ENCODE results near the gene NAT14. TPM values are rescaled to one million over a fixed set of nuclear protein-coding genes. Genes with fewer than 3 reads are reported as not detected.

Gene NAT14
- total RNA-seq, 1 donor from 2014 or later: 6.0 TPM

DNA sequence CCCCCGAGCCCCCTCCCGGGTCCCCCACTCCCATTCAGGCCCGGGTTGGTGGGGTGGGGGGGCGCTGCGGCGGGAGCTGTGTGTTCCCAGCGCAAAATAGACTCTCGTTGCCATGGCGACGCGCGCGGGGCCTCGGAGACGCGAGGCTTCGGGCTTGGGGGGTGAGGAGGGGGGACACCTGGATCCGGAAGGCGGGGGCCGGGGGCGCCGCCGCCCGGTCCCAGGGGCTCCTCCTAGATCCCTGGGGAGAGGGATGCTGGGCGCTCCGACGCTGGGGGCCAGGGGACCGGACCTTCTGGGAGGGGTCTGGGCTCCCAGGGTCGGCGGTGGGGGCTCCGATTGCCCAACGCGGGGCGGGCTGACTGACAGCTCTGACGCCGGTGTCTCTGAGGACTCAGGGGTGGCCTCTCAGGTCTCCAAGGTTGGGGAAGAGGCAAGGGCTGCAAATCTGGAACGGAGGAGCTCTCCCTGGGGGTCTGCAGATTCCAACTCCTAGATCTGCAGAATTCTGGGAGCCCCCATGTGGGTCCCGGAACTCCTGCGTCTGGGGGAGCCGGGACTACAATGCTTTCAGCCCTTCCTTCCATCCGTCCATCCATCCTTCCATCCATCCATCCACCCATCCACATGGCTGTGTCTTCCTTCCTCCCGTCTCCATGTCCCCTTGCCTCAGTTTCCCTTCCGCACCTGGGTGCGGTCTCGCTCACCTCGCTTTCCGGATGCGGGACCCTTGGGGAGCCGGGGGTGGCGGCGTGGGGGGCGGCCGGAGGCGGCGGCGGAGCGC is 32.8 kb upstream of the NAT14 start:
- intact Hi-C loops (cut with micrococcal nuclease): no loop called here
- no peak for ATAC-seq
- no peak for DNase-seq

GRCh38 chr19:55452749-55453346 is 32.1 kb upstream of the NAT14 start:
- intact Hi-C loops (cut with micrococcal nuclease): no loop called here

DNA sequence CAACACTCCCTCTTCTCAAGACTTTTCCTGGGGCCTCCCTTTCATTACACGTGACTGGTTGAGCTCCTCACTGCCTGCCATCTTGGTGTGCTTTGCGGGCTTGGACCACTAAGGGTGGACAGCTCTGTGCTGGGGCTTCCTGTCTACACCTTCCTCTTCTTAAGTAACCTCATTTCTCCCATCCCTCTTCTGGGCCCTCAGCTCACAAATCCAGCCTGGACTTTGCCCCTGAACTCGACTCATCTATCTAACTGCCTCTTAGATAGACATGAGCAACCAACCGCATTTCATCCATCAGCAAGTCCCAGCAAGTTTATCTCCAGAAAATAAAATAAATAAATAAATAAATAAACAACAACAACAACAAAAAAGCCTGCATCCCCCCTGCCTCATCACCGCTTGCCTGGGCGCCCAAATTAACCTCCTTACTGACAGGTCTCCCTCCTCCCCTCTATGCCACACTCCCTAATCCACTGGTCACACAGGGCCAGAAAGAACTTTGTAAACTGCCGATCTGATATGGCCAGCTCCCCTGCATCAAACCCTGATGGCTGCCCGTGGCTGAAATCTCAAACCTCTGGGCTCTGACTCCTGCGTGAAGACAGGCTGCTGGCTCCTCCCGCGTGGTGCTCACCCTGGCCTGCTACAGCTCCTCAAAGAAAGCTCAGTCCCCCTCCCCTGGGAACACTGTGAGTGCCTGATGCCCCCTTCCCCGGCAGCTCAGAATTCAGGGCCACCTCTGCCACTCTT is 31.3 kb upstream of the NAT14 start:
- intact Hi-C loops (cut with micrococcal nuclease): no loop called here
- DNase-seq: no peak
- ATAC-seq: no peak

More at GRCh38 chr19:55452749-55453346, 32.1 kb upstream of the NAT14 start:
- DNase-seq (peak; percentile 76), ATAC-seq (peak; percentile 74)

GRCh38 chr19:55454787-55455243 is 30.2 kb upstream of the NAT14 start:
- ATAC-seq: peak; percentile 7
- intact Hi-C loops (cut with micrococcal nuclease): no loop called here

DNA sequence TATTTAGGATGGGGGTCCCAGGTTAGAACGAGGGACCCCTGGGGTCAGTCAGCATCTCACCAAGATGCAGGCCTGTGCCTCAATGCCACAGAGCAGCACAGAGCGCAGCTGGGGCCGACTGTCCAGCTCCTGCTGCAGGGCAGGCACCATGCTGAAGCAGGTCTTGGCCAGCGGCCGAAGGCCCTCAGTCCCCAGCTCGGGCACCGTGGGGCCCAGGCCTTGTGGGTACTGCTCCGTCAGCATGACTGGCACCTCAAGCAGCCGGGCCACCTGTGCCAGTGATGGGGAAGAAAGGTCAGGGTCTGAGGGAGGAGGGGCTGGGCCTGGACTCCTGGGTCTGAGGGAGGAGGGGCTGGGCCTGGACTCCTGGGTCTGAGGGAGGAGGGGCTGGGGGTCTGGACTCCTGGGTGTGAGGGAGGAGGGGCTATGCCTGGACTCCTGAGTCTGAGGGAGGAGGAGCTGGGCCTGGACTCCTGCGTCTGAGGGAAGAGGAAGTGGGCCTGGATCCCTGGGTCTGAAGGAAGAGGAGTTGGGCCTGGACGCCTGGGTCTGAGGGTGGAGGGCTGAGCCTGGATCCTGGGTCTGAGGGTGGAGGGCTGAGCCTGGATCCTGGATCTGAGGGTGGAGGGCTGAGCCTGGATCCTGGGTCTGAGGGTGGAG is 29.3 kb upstream of the NAT14 start:
- DNase-seq: no peak
- intact Hi-C loops (cut with micrococcal nuclease): no loop called here
- no peak for ATAC-seq

More at GRCh38 chr19:55454787-55455243, 30.2 kb upstream of the NAT14 start:
- no peak for DNase-seq

DNA sequence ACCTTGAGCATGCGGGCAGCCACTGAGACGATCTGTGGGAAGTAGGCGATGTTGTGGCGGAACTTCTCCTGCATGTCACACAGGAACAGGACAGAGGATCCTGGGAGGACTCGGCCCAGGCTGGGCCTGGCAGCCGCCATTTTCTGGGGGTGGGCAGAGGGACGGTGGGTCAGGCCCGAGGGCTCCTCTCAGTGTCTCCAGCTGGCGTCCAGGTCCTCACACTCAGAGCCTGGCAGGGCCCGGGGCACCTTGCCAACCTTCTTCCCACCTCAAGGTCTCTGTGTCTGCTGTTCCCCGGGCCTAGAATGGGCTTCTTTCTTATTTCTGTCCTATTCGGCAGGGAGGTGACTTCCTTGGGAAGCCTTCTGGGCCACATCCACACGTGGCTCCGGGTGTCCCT is 28.6 kb upstream of the NAT14 start:
- DNase-seq (no peak), ATAC-seq (no peak)
- intact Hi-C loops (cut with micrococcal nuclease): no loop called here

- ATAC-seq: no peak
- intact Hi-C loops (cut with micrococcal nuclease): no loop called here
- DNase-seq: no peak
These were observed 27.1 kb upstream of the NAT14 start for GRCh38 chr19:55457683-55458457.

- intact Hi-C loops (cut with micrococcal nuclease): no loop called here
- ATAC-seq (no peak), DNase-seq (no peak)
These were observed 25.4 kb upstream of the NAT14 start for GRCh38 chr19:55459551-55459949.

DNA sequence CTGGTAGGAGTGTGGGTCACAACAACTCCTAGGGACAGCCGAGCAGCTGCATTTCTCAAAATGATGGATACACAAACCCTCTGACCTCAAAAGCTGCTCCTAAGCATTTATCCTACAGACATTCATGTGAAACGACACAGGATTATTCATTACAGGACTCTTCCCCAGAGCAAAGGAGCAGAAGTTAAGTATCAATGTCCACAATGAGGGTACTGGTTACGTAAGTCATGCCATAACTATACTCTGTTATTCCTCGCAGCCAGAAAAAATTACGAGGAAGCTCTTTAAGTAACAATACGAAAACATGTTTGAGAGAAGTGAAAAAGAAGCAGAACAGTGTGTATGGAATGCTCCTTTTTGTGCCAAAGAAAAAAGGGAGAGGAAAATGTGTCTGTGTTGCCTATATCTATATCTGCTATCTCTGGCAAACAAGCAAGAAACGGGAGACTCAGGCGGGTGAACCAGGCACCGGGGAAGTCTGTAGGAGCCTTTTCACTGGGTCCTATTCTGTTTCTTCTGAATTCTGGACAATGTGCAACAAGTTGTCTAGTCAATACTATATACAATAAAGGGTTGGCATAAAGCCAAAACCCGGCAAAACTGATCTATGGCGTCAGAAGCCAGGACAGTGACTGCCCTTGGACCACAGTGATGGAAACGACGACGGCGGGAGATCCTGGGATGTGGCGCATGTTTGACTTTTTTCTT is 24.9 kb upstream of the NAT14 start:
- DNase-seq: no peak
- intact Hi-C loops (cut with micrococcal nuclease): no loop called here
- no peak for ATAC-seq

DNA sequence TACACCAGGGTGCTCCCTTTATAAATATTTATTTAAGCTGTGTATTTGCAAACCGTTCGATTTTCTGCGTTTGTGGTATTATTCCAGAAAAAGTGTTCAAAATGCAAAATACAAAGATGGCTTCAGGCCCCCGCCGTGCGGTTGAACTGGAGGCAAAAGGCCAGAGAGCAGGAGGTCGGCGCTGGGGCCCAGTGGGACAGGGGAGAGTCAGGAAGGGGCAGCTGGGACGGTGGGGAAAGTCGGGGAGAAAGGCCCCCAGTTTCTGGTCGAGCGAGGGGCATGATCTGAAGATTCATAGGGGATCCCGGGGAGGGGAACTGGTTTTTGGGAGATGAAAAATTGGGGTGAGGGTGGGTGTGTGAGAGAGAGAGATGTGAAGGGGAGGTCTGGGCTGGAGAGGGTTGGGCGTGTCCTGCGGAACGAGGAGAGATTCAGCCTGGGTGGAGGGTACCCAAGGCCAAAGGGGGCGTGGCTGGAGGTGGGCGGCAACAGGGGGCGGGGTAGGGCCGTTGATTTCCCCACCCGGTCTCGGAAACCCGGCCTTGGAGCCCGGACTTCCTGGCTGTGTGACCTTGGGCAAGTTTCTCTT is 24.2 kb upstream of the NAT14 start:
- intact Hi-C loops (cut with micrococcal nuclease): no loop called here
- ATAC-seq (peak; percentile 74), DNase-seq (peak; percentile 88)

DNA sequence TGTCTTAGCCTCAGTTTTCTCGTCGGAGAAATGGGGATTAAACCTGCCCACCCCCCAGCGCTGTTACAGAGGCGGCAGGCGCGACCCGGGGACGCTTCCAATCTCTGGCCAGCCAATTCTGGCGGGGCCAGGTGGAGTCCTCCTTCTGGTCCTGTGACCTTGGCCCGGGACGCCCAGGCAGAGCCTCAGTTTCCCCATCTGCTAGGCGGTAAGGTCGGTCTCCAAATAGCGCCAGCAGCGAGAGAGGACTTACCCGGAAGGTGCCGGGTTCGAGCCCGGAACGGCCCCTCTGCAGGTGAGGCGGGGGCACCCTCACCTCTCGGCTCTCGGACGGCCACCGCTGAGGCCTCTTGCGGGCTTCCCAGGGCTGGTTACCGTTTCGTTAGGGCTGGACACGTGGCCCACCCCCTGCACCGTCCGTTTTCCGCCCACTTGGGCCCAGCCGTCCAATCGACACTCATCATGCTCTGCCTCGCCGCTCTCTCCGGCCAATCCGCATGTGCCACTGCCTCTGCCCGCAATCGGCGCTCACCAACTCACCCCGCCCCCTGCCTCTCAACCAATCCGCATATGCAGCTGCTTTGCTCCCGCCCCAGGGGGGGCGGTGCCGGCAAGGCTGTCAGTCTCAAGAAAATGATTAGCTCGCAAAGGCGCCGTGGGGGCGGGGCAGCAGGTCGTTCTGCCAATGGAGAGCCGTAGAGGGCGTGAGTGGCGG is 23.6 kb upstream of the NAT14 start, which contains the start of gene ISOC2:
TSS of gene ISOC2 (minus strand) at position 384 of the 715 bp plus-strand sequence. CDS start 5,156 bp downstream, outside the sequence.
- DNase-seq (peak; percentile 100), ATAC-seq (peak; percentile 94)
- intact Hi-C loops (cut with micrococcal nuclease): no loop called here

GRCh38 chr19:55461974-55462626 is 22.9 kb upstream of the NAT14 start:
- DNase-seq (no peak), ATAC-seq (no peak)
- intact Hi-C loops (cut with micrococcal nuclease): no loop called here

DNA sequence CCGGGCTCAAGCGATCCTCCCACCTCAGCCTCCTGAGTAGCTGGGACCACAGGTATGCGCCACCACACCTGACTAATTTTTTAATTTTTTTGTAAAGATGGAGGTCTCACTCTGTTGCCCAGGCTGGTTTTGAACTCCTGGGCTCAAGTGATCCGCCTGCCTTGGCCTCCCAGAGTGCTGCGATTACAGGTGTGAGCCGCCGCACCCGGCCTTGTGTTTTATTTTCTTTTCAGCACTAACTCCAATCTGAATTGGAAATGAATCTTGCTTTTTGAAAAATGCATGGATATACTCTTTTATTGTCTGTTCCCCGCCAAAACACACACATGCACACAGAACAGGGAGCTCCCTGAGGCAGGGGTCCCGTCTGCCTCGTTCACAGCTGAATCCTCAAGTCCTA is 22.3 kb upstream of the NAT14 start:
- DNase-seq (no peak), ATAC-seq (no peak)
- intact Hi-C loops (cut with micrococcal nuclease): no loop called here

DNA sequence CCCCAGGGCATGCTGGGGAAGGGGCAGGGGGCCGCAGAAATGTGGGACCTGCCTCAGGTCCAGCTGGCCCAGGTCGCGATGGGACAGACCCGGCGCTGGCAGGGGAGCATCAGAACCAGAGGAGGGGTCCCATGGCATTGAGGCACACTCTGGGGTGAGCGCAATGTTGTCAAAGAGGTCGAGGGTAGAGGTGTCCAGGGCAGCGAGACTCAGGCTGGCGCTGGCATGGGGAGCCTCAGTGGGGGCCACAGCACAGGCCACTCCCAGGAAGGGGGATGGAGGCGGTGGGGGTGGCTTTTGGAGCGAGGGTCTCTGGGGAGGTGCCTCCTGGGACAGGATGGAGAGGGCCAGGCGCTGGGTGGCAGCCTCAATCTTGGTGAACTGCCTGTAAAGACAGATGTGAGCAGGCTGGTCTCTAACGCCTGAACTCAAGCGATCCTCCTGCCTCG is 21.4 kb upstream of the NAT14 start:
- intact Hi-C loops (cut with micrococcal nuclease): no loop called here
- DNase-seq (no peak), ATAC-seq (no peak)

DNA sequence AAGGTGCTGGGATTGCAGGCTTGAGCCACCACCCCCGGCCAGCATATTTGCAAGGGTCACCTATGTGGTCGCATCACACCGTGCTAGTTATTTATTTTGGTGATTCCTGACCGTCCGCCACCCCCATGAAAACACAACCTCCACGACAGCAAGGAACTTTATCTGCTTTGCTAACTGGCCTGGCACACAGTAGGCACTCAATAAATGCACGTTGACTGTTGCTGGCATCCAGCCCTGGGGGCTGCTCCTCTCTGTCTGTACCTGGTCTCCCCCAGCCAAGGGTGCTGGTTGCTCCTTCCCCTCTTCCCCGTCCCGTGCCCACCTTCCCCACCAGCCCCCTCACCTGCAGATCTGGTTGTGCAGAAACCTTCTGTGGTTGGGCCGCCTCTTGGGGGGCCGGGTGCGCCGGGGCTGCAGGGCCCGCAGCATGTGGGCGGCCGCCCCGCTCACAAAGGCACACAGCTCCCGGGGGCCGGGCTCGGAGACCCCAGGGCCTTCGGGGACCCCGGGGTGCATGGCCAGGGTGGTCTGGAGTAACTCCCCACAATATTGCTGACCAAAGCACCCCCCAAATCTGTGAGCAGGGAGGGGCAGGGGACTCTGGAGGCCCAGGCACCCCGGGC is 20.8 kb upstream of the NAT14 start:
- DNase-seq (no peak), ATAC-seq (no peak)
- intact Hi-C loops (cut with micrococcal nuclease): no loop called here

DNA sequence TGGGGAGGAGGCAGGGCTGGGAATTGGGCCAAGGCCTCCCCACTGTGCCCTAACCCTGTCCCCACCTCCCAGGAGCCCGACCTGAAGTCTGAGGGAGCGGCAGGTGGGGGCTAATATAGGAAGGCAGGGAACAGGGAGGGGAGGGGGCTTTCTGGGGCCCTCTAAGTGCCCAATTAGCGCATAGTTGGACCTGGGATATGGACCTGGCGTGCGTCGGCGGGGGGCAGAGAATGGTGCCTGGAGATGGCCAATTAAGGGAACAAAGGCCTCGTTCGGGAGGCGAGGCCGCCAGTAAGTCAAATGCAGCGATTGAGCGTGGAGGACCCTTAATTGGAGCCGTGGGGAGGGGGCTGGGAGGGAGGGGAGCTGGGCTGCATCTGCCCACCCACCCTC is 20.3 kb upstream of the NAT14 start, which contains the start of gene C19orf85:
TSS of gene C19orf85 (minus strand) at position 90 of the 393 bp plus-strand sequence. CDS start 197 bp downstream, outside the sequence.
- DNase-seq (no peak), ATAC-seq (no peak)
- intact Hi-C loops (cut with micrococcal nuclease): no loop called here
